ENCODE data around the gene SULT1C4.

DNA sequence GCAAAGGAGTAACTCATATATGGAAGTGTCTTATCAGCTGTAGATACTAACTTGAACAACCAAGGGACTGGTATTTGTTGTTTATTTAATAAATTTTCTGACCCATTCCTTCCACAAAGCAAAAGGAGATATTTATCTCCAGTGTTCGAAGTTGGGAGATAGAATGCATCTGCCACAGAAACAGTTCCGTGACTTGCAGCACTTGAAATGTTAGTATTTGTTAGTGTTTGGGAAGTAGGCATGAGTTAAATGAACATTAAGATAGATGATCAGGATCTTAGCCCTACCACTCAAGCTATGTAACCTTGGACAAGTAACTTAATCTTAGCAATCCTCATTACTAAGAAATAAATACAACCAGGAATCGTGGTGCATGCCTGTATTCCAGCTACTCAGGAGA lies 12.1 kb upstream of the SULT1C4 start:
- TF ChIP-seq, protein P1, sequence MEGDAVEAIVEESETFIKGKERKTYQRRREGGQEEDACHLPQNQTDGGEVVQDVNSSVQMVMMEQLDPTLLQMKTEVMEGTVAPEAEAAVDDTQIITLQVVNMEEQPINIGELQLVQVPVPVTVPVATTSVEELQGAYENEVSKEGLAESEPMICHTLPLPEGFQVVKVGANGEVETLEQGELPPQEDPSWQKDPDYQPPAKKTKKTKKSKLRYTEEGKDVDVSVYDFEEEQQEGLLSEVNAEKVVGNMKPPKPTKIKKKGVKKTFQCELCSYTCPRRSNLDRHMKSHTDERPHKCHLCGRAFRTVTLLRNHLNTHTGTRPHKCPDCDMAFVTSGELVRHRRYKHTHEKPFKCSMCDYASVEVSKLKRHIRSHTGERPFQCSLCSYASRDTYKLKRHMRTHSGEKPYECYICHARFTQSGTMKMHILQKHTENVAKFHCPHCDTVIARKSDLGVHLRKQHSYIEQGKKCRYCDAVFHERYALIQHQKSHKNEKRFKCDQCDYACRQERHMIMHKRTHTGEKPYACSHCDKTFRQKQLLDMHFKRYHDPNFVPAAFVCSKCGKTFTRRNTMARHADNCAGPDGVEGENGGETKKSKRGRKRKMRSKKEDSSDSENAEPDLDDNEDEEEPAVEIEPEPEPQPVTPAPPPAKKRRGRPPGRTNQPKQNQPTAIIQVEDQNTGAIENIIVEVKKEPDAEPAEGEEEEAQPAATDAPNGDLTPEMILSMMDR (IDR thresholded peaks at IDR 0.05): no peak
- no peak for TF ChIP-seq POLR2A (IDR thresholded peaks at IDR 0.05)

Measured in esophagus squamous epithelium (tissue), 4 donors.